ENCODE measurements around the gene HECW1. TPM values are rescaled to one million over a fixed set of nuclear protein-coding genes. Genes with fewer than 3 reads are reported as not detected.

HECW1 gene
- total RNA-seq, 1 experiment from 2014 or later: 33.8 TPM

GRCh38 chr7:43148161-43148731 lies 35.8 kb downstream of the HECW1 start:
- no peak for DNase-seq (ENCODE audit: low spot score)

- no peak for DNase-seq (ENCODE audit: low spot score)
These were observed 38.6 kb downstream of the HECW1 start for GRCh38 chr7:43151076-43151475.

GRCh38 chr7:43152696-43153095 lies 40.2 kb downstream of the HECW1 start:
- no peak for DNase-seq (ENCODE audit: low spot score)

GRCh38 chr7:43155636-43156035 lies 43.2 kb downstream of the HECW1 start:
- DNase-seq (ENCODE audit: low spot score): no peak

- DNase-seq (ENCODE audit: low spot score): no peak
These were observed 51.4 kb downstream of the HECW1 start for GRCh38 chr7:43163885-43164284.

GRCh38 chr7:43164757-43165156 lies 52.3 kb downstream of the HECW1 start:
- DNase-seq (ENCODE audit: low spot score): peak; percentile 77

GRCh38 chr7:43166686-43167085 lies 54.2 kb downstream of the HECW1 start:
- no peak for DNase-seq (ENCODE audit: low spot score)

GRCh38 chr7:43169076-43169475 lies 56.6 kb downstream of the HECW1 start:
- DNase-seq (ENCODE audit: low spot score): no peak

- DNase-seq (ENCODE audit: low spot score): no peak
These were observed 58.1 kb downstream of the HECW1 start for GRCh38 chr7:43170571-43170970.

GRCh38 chr7:43175570-43176200 lies 63.2 kb downstream of the HECW1 start:
- no peak for DNase-seq (ENCODE audit: low spot score)

GRCh38 chr7:43179393-43179792 lies 66.9 kb downstream of the HECW1 start:
- DNase-seq (ENCODE audit: low spot score): no peak

- DNase-seq (ENCODE audit: low spot score): no peak
These were observed 80.5 kb downstream of the HECW1 start for GRCh38 chr7:43192806-43193460.

GRCh38 chr7:43193893-43194292 lies 81.4 kb downstream of the HECW1 start:
- no peak for DNase-seq (ENCODE audit: low spot score)

- no peak for DNase-seq (ENCODE audit: low spot score)
These were observed 82.8 kb downstream of the HECW1 start for GRCh38 chr7:43195256-43195655.

- no peak for DNase-seq (ENCODE audit: low spot score)
These were observed 83.3 kb downstream of the HECW1 start for GRCh38 chr7:43195768-43196167.

- DNase-seq (ENCODE audit: low spot score): no peak
These were observed 83.9 kb downstream of the HECW1 start for GRCh38 chr7:43196379-43196778.

- no peak for DNase-seq (ENCODE audit: low spot score)
These were observed 85.6 kb downstream of the HECW1 start for GRCh38 chr7:43198016-43198415.

- DNase-seq (ENCODE audit: low spot score): no peak
These were observed 86.2 kb downstream of the HECW1 start for GRCh38 chr7:43198599-43199090.

GRCh38 chr7:43199371-43200160 lies 87.1 kb downstream of the HECW1 start:
- peak; percentile 50 for DNase-seq (ENCODE audit: low spot score)

- DNase-seq (ENCODE audit: low spot score): no peak
These were observed 89.5 kb downstream of the HECW1 start for GRCh38 chr7:43201912-43202311.

GRCh38 chr7:43204081-43204480 lies 91.6 kb downstream of the HECW1 start:
- DNase-seq (ENCODE audit: low spot score): peak; percentile 83

GRCh38 chr7:43205171-43205795 lies 92.8 kb downstream of the HECW1 start:
- DNase-seq (ENCODE audit: low spot score): no peak

Measured in H4 (cell line).